Measurements from ENCODE around the gene TXNDC11.

DNA sequence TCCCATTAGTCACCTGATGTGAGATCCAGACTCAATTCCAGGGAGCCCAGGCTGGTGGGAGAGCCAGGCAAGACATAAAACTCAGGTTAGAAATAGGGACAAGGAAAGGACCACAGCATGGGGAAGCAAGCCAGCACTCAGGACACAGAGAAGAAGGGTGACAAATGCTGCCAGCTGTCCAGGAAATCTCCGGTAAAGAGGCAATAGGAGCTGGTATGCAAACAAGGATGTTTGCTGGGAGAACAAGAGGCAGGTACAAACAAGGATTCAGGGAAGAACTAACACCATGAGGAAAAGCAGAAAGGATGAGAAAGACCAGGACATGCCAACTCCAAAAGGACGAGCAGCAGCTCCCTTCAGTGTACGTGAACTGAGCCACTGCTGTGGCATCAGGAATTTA is 10.2 kb upstream of the TXNDC11 start:
- TF ChIP-seq, protein P1, sequence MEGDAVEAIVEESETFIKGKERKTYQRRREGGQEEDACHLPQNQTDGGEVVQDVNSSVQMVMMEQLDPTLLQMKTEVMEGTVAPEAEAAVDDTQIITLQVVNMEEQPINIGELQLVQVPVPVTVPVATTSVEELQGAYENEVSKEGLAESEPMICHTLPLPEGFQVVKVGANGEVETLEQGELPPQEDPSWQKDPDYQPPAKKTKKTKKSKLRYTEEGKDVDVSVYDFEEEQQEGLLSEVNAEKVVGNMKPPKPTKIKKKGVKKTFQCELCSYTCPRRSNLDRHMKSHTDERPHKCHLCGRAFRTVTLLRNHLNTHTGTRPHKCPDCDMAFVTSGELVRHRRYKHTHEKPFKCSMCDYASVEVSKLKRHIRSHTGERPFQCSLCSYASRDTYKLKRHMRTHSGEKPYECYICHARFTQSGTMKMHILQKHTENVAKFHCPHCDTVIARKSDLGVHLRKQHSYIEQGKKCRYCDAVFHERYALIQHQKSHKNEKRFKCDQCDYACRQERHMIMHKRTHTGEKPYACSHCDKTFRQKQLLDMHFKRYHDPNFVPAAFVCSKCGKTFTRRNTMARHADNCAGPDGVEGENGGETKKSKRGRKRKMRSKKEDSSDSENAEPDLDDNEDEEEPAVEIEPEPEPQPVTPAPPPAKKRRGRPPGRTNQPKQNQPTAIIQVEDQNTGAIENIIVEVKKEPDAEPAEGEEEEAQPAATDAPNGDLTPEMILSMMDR (conservative IDR thresholded peaks at IDR 0.05; ENCODE audit: low read depth, low read length), result no peak
- TF ChIP-seq EZH2 (IDR thresholded peaks at IDR 0.05; ENCODE audit: borderline replicate concordance, low read depth, low read length, poor library complexity, severe bottlenecking), result no peak
